GM19238 (cell line): ENCODE measurements around the gene TGOLN2.

Experiments
- DNase-seq: peaks from one replicate; pipeline ENCODE4 v3.0.0; 2011; ENCODE audit warnings: low spot score; ENCODE audit not compliant: insufficient read length

TGOLN2 gene

GRCh38 chr2:85308896-85309555 is 18.8 kb downstream of the TGOLN2 start:
- DNase-seq: no peak

GRCh38 chr2:85308201-85308600 is 19.6 kb downstream of the TGOLN2 start:
- DNase-seq: no peak

- DNase-seq: no peak
Observed at GRCh38 chr2:85307527-85307897, 20.3 kb downstream of the TGOLN2 start.

GRCh38 chr2:85303780-85304531 is 23.8 kb downstream of the TGOLN2 start:
- DNase-seq: no peak

GRCh38 chr2:85302121-85302520 is 25.7 kb downstream of the TGOLN2 start:
- DNase-seq: no peak

- no peak for DNase-seq
Observed at GRCh38 chr2:85291425-85292023, 36.3 kb downstream of the TGOLN2 start.

GRCh38 chr2:85288244-85288725 is 39.5 kb downstream of the TGOLN2 start:
- no peak for DNase-seq

- DNase-seq: no peak
Observed at GRCh38 chr2:85287721-85288120, 40.1 kb downstream of the TGOLN2 start.

GRCh38 chr2:85286918-85287317 is 40.9 kb downstream of the TGOLN2 start:
- no peak for DNase-seq

- DNase-seq: no peak
Observed at GRCh38 chr2:85283641-85284040, 44.1 kb downstream of the TGOLN2 start.

GRCh38 chr2:85282914-85283313 is 44.9 kb downstream of the TGOLN2 start:
- DNase-seq: no peak

- no peak for DNase-seq
Observed at GRCh38 chr2:85281553-85281952, 46.2 kb downstream of the TGOLN2 start.

GRCh38 chr2:85278361-85278760 is 49.4 kb downstream of the TGOLN2 start:
- no peak for DNase-seq

GRCh38 chr2:85277416-85278158 is 50.2 kb downstream of the TGOLN2 start:
- DNase-seq: no peak

GRCh38 chr2:85276571-85277118 is 51.1 kb downstream of the TGOLN2 start:
- no peak for DNase-seq

- no peak for DNase-seq
Observed at GRCh38 chr2:85275984-85276540, 51.7 kb downstream of the TGOLN2 start.

GRCh38 chr2:85273738-85274731 is 53.8 kb downstream of the TGOLN2 start:
- no peak for DNase-seq

- no peak for DNase-seq
Observed at GRCh38 chr2:85272357-85272756, 55.4 kb downstream of the TGOLN2 start.

GRCh38 chr2:85269959-85270358 is 57.8 kb downstream of the TGOLN2 start:
- no peak for DNase-seq
